Spinal cord (tissue), 10 donors: ENCODE results near the gene SH2D7. TPM values are rescaled to one million over a fixed set of nuclear protein-coding genes. Genes with fewer than 3 reads are reported as not detected.

Experiments
- DNase-seq, 6 donors: peaks; one replicate each; pipeline versions ENCODE4 v3.0.0 to v3.0.0-alpha.2; 2013 to 2015; ENCODE audit warnings: low spot score in 6 of 6, low read depth in 4 of 6
- H3K27ac ChIP-seq: one replicate; pipeline ENCODE4 v1.5.1; 2013; ENCODE audit warnings: low read depth, low read length, control low read depth
- H3K27me3 ChIP-seq: one replicate; pipeline ENCODE4 v1.6.1; 2013; ENCODE audit warnings: low read length; ENCODE audit not compliant: control insufficient read depth, insufficient read depth
- H3K36me3 ChIP-seq: one replicate; pipeline ENCODE4 v1.6.1; 2013; ENCODE audit warnings: low read length; ENCODE audit not compliant: control insufficient read depth, insufficient read depth
- H3K4me1 ChIP-seq: one replicate; pipeline ENCODE4 v1.6.1; 2013; ENCODE audit warnings: low read length; ENCODE audit not compliant: control insufficient read depth, insufficient read depth
- H3K4me3 ChIP-seq: one replicate; pipeline ENCODE4 v1.5.1; 2013; ENCODE audit warnings: low read depth, low read length, control low read depth
- H3K9me3 ChIP-seq: one replicate; pipeline ENCODE4 v1.6.1; 2013; ENCODE audit warnings: low read length; ENCODE audit not compliant: control insufficient read depth, insufficient read depth
- WGBS: methylation state at CpG from one replicate; pipeline ENCODE4 v1.1.5; 2013; ENCODE audit warnings: missing lambda C conversion rate; ENCODE audit not compliant: insufficient coverage; 5-methylcytosine and 5-hydroxymethylcytosine counted together
- polyA plus RNA-seq, 2 donors: library from polyadenylated mRNA; unstranded; fragments of 120-200 nt; gene quantifications; one replicate each; pipeline ENCODE4 v1.2.1, GENCODE V29; 2013; ENCODE audit not compliant: insufficient read length in 2 of 2
- total RNA-seq, 2 donors: library from RNA; depleted of rRNA in 1 of 2; stranded (reverse); fragments of 120-200 nt in 1 of 2; fragments of >200 nt in 1 of 2; gene quantifications; one replicate each; pipeline versions ENCODE4 v1.2.3 to v1.2.4, GENCODE V29; 2013 to 2014
- donor health status: healthy.

SH2D7 gene
- total and polyA plus RNA-seq, 4 donors = 0.92 to 1.9 TPM; not detected in 2

GRCh38 chr15:78085928-78086327 lies 6.4 kb upstream of the SH2D7 start:
- DNase-seq = peak in 2 of 6 donors; percentile 50 to 73
- Histone ChIP-seq H3K4me1 (peaks cover 18% of the 10 kb centered on the region), H3K36me3 (no peaks in the 10 kb centered on the region), H3K27ac (no peak overlapping the region), H3K27me3 (no peaks in the 10 kb centered on the region), H3K4me3 (no peak overlapping the region), H3K9me3 (no peaks in the 10 kb centered on the region)
- WGBS = no CpG with 5 or more reads among the region's 1 CpG

GRCh38 chr15:78087951-78088772 lies 4.2 kb upstream of the SH2D7 start:
- WGBS = 76% methylated on average over 10 of the region's 12 CpGs
- no peak for DNase-seq

GRCh38 chr15:78088773-78089080 lies 3.6 kb upstream of the SH2D7 start:
- no peaks in the 10 kb centered on the region for H3K27me3 ChIP-seq
- no peak overlapping the region for H3K27ac ChIP-seq
- peaks cover 21% of the 10 kb centered on the region for H3K4me1 ChIP-seq

More at GRCh38 chr15:78087951-78088772, 4.2 kb upstream of the SH2D7 start:
- Histone ChIP-seq H3K36me3 (no peaks in the 10 kb centered on the region), H3K27ac (no peak overlapping the region), H3K9me3 (no peaks in the 10 kb centered on the region), H3K27me3 (no peaks in the 10 kb centered on the region), H3K4me1 (peaks cover 25% of the 10 kb centered on the region), H3K4me3 (no peak overlapping the region)

GRCh38 chr15:78090422-78091063 lies 1.8 kb upstream of the SH2D7 start:
- DNase-seq = no peak
- Histone ChIP-seq H3K4me1 (peaks cover 12% of the 10 kb centered on the region), H3K27ac (no peak overlapping the region), H3K9me3 (no peaks in the 10 kb centered on the region), H3K27me3 (no peaks in the 10 kb centered on the region), H3K4me3 (no peak overlapping the region), H3K36me3 (no peaks in the 10 kb centered on the region)
- WGBS = 87% methylated on average over 2 of the region's 3 CpGs

More at GRCh38 chr15:78088773-78089080, 3.6 kb upstream of the SH2D7 start:
- WGBS = 71% methylated on average over 1 of the region's 3 CpGs
- Histone ChIP-seq H3K4me3 (no peak overlapping the region), H3K9me3 (no peaks in the 10 kb centered on the region), H3K36me3 (no peaks in the 10 kb centered on the region)
- DNase-seq = no peak

GRCh38 chr15:78093242-78094020 lies 1.1 kb downstream of the SH2D7 start:
- Histone ChIP-seq H3K4me3 (no peak overlapping the region), H3K36me3 (peaks cover 3% of the 10 kb centered on the region), H3K4me1 (peaks cover 12% of the 10 kb centered on the region), H3K27ac (no peak overlapping the region), H3K9me3 (no peaks in the 10 kb centered on the region), H3K27me3 (no peaks in the 10 kb centered on the region)
- 74% methylated on average over 5 of the region's 5 CpGs for WGBS
- DNase-seq = peak in 1 of 6 donors; percentile 16

- H3K36me3 ChIP-seq = peaks cover 5% of the 10 kb centered on the region
- no peaks in the 10 kb centered on the region for H3K27me3 ChIP-seq
- DNase-seq = no peak
- no peak overlapping the region for H3K27ac ChIP-seq
- H3K4me1 ChIP-seq = peaks cover 6% of the 10 kb centered on the region
- H3K9me3 ChIP-seq = no peaks in the 10 kb centered on the region
- WGBS = 89% methylated on average over 9 of the region's 9 CpGs
- H3K4me3 ChIP-seq = no peak overlapping the region
Measured at GRCh38 chr15:78097667-78098066, 5.3 kb downstream of the SH2D7 start.

GRCh38 chr15:78098131-78098755 lies 5.9 kb downstream of the SH2D7 start:
- no peak overlapping the region for H3K27ac ChIP-seq
- H3K9me3 ChIP-seq = no peaks in the 10 kb centered on the region
- peaks cover 8% of the 10 kb centered on the region for H3K36me3 ChIP-seq
- no peak for DNase-seq
- 88% methylated on average over 6 of the region's 11 CpGs for WGBS
- no peaks in the 10 kb centered on the region for H3K27me3 ChIP-seq
- H3K4me3 ChIP-seq = no peak overlapping the region
- H3K4me1 ChIP-seq = peaks cover under 1% of the 10 kb centered on the region

- no peak for DNase-seq
- Histone ChIP-seq H3K27ac (no peak overlapping the region), H3K4me3 (no peak overlapping the region), H3K4me1 (no peaks in the 10 kb centered on the region), H3K36me3 (peaks cover 30% of the 10 kb centered on the region), H3K9me3 (no peaks in the 10 kb centered on the region), H3K27me3 (no peaks in the 10 kb centered on the region)
- 93% methylated on average over 2 of the region's 2 CpGs for WGBS
Measured at GRCh38 chr15:78100886-78101285, 8.5 kb downstream of the SH2D7 start.

- Histone ChIP-seq H3K36me3 (peaks cover 30% of the 10 kb centered on the region), H3K27ac (no peak overlapping the region), H3K27me3 (no peaks in the 10 kb centered on the region), H3K4me1 (no peaks in the 10 kb centered on the region), H3K4me3 (no peak overlapping the region), H3K9me3 (no peaks in the 10 kb centered on the region)
- WGBS = 89% methylated on average over 5 of the region's 5 CpGs
- DNase-seq = no peak
Measured at GRCh38 chr15:78101423-78102105, 9.2 kb downstream of the SH2D7 start.
